SK-N-SH (cell line): ENCODE data around the gene MEAK7. TPM values are rescaled to one million over a fixed set of nuclear protein-coding genes. Genes with fewer than 3 reads are reported as not detected.
A peak's percentile ranks its signal among the peaks of the same experiment; 100 is the strongest.

Source experiments
- CTCF ChIA-PET: fragments of 300-600, 350-600 bp; formaldehyde crosslinking; extraction: SDS; loops from one replicate; lab custom pipeline; 2021; lab: Yijun Ruan, JAX
- POLR2A ChIA-PET: fragments of 350-600 bp; sonication (Branson Sonifier 250); formaldehyde crosslinking; extraction: SDS; loops from one replicate; lab custom pipeline; 2020; ENCODE audit warnings: antibody characterized with exemption, inconsistent platforms; lab: Yijun Ruan, JAX
- DNase-seq: peaks from one replicate; pipeline ENCODE4 v3.0.0; 2012
- H2AFZ ChIP-seq: fragments of 200-600 bp; sonication (generic); 2 replicates; pipeline ENCODE4 v1.8.1; 2016; ENCODE audit warnings: antibody characterized with exemption, mild to moderate bottlenecking, low read depth
- H3F3A ChIP-seq: fragments of 200-600 bp; sonication (generic); replicated peaks from 2 replicates; pipeline ENCODE3; 2016; ENCODE audit warnings: antibody characterized with exemption, mild to moderate bottlenecking; ENCODE audit not compliant: insufficient read depth
- H3K27ac ChIP-seq, 2 experiments: fragments of 200-500 bp in 1 of 2; fragments of 200-600 bp in 1 of 2; sonication (Bioruptor generic) in 1 of 2; sonication (generic), shearing (Covaris generic) in 1 of 2; 2 replicates each; pipeline versions ENCODE4 v1.5.1 to v1.6.1; 2014 to 2016; ENCODE audit warnings: low read depth in 2 of 2, inconsistent platforms in 1 of 2, low read length in 1 of 2, mild to moderate bottlenecking in 1 of 2, mixed read lengths in 1 of 2
- H3K27me3 ChIP-seq: fragments of 200-600 bp; sonication (generic), shearing (Covaris generic); 2 replicates; pipeline ENCODE4 v1.6.1; 2016; ENCODE audit warnings: mixed run types; ENCODE audit not compliant: insufficient read depth
- H3K36me3 ChIP-seq, 2 experiments: fragments of 200-500 bp in 1 of 2; fragments of 200-600 bp in 1 of 2; sonication (Bioruptor generic) in 1 of 2; sonication (generic) in 1 of 2; replicated peaks in 1 of 2; 2 replicates each; pipeline versions ENCODE3 to v1.5.1; 2014 to 2016; ENCODE audit warnings: low read length in 1 of 2, mild to moderate bottlenecking in 1 of 2; ENCODE audit not compliant: insufficient read depth in 2 of 2, control insufficient read depth in 1 of 2
- H3K4me1 ChIP-seq, 2 experiments: fragments of 200-500 bp in 1 of 2; fragments of 200-600 bp in 1 of 2; sonication (Bioruptor generic) in 1 of 2; sonication (generic), shearing (Covaris generic) in 1 of 2; 2 replicates each; pipeline versions ENCODE4 v1.5.1 to v1.6.1; 2014 to 2016; ENCODE audit warnings: low read depth in 1 of 2, low read length in 1 of 2, mixed run types in 1 of 2; ENCODE audit not compliant: insufficient read depth in 2 of 2, control insufficient read depth in 1 of 2
- H3K4me2 ChIP-seq: fragments of 200-600 bp; sonication (generic), shearing (Covaris generic); 2 replicates; pipeline ENCODE4 v1.6.1; 2017; ENCODE audit warnings: mixed run types
- H3K4me3 ChIP-seq, 2 experiments: fragments of 200-500 bp in 1 of 2; fragments of 200-600 bp in 1 of 2; sonication (Bioruptor generic) in 1 of 2; sonication (generic), shearing (Covaris generic) in 1 of 2; 2 replicates each; pipeline versions ENCODE4 v1.5.1 to v1.8.1; 2014 to 2016; ENCODE audit warnings: low read depth in 2 of 2, inconsistent platforms in 1 of 2, low read length in 1 of 2, mild to moderate bottlenecking in 1 of 2, mixed read lengths in 1 of 2, moderate library complexity in 1 of 2
- H3K79me2 ChIP-seq: fragments of 200-600 bp; sonication (generic); 2 replicates; pipeline ENCODE4 v1.8.1; 2017; ENCODE audit warnings: mild to moderate bottlenecking; ENCODE audit not compliant: insufficient read depth
- H3K9ac ChIP-seq: fragments of 200-600 bp; sonication (generic); 2 replicates; pipeline ENCODE4 v1.6.1; 2017; ENCODE audit warnings: mixed run types
- H3K9me2 ChIP-seq: fragments of 200-600 bp; sonication (generic); 2 replicates; pipeline ENCODE4 v1.6.1; 2017; ENCODE audit warnings: mixed run types
- H3K9me3 ChIP-seq: fragments of 200-600 bp; sonication (generic); 2 replicates; pipeline ENCODE4 v1.6.1; 2017; ENCODE audit warnings: mixed run types, mild to moderate bottlenecking, moderate library complexity
- H4K20me1 ChIP-seq: fragments of 200-600 bp; sonication (generic); 2 replicates; pipeline ENCODE4 v1.6.1; 2017; ENCODE audit warnings: mild to moderate bottlenecking, mixed run types; ENCODE audit not compliant: insufficient read depth
- ELF1 ChIP-seq: IDR thresholded peaks from 2 replicates; pipeline ENCODE4 v1.4.0; 2012
- EP300 ChIP-seq, 2 experiments: IDR thresholded peaks; 2 replicates each; pipeline versions ENCODE4 v1.4.0 to v1.6.1; 2012; ENCODE audit warnings: borderline replicate concordance in 1 of 2, low read depth in 1 of 2, low read length in 1 of 2
- FOXM1 ChIP-seq: IDR thresholded peaks from 2 replicates; pipeline ENCODE4 v1.4.0; 2012; ENCODE audit warnings: low read depth, mild to moderate bottlenecking
- MXI1 ChIP-seq: IDR thresholded peaks from 2 replicates; pipeline ENCODE4 v1.6.1; 2012; ENCODE audit warnings: mild to moderate bottlenecking, low read depth, low read length, improper control_type of control experiment
- NFIC ChIP-seq: IDR thresholded peaks from 2 replicates; pipeline ENCODE4 v1.4.0; 2012; ENCODE audit warnings: borderline replicate concordance
- POLR2AphosphoS5 ChIP-seq: IDR thresholded peaks from 2 replicates; pipeline ENCODE4 v1.6.1; 2012; ENCODE audit warnings: low read depth, low read length
- RAD21 ChIP-seq: IDR thresholded peaks from 2 replicates; pipeline ENCODE4 v1.6.1; 2012; ENCODE audit warnings: mild to moderate bottlenecking, low read length
- SIN3A ChIP-seq: IDR thresholded peaks from 2 replicates; pipeline ENCODE4 v1.6.1; 2012; ENCODE audit warnings: low read depth, mild to moderate bottlenecking, low read length, moderate library complexity, borderline replicate concordance
- SMC3 ChIP-seq: IDR thresholded peaks from 2 replicates; pipeline ENCODE4 v1.6.1; 2012; ENCODE audit warnings: low read depth, low read length, improper control_type of control experiment
- TAF1 ChIP-seq: IDR thresholded peaks from 2 replicates; pipeline ENCODE4 v1.6.1; 2012; ENCODE audit warnings: low read depth, mild to moderate bottlenecking, low read length, moderate library complexity, borderline replicate concordance
- TCF12 ChIP-seq: IDR thresholded peaks from 2 replicates; pipeline ENCODE4 v1.4.0; 2012
- TEAD4 ChIP-seq: IDR thresholded peaks from 2 replicates; pipeline ENCODE4 v1.4.0; 2012; ENCODE audit warnings: mild to moderate bottlenecking, borderline replicate concordance; ENCODE audit not compliant: insufficient read depth
- YY1 ChIP-seq: IDR thresholded peaks from 2 replicates; pipeline ENCODE4 v1.4.0; 2012; ENCODE audit warnings: low read depth, mild to moderate bottlenecking
- WGBS: methylation state at CpG from one replicate; pipeline ENCODE4 v1.1.6; 2017; ENCODE audit warnings: low lambda C conversion rate; 5-methylcytosine and 5-hydroxymethylcytosine counted together
- polyA plus RNA-seq, 3 experiments: library from polyadenylated mRNA; depleted of rRNA; stranded (reverse); fragments of >200 nt; gene quantifications; 2 replicates each; pipeline ENCODE4 v1.2.3, GENCODE V29; 2012
- TF ChIP-seq, protein P1 (sequence below): fragments of 150-350 bp; IDR thresholded peaks from 2 replicates; pipeline ENCODE4 v1.6.1; 2017; ENCODE audit warnings: antibody characterized with exemption, low read length, low read depth, borderline replicate concordance
- TF ChIP-seq, protein P2 (sequence below): fragments of 150-350 bp; IDR thresholded peaks from 2 replicates; pipeline ENCODE4 v1.6.1; 2016; ENCODE audit warnings: mild to moderate bottlenecking, low read depth, low read length
- TF ChIP-seq, protein P3 (sequence below): IDR thresholded peaks from 2 replicates; pipeline ENCODE4 v1.6.1; 2012; ENCODE audit warnings: mild to moderate bottlenecking, low read depth, low read length, moderate library complexity

Gene MEAK7
- polyA plus RNA-seq, 1 of the 3 experiments (the other 2 are of a cell fraction): 11.9 TPM

DNA sequence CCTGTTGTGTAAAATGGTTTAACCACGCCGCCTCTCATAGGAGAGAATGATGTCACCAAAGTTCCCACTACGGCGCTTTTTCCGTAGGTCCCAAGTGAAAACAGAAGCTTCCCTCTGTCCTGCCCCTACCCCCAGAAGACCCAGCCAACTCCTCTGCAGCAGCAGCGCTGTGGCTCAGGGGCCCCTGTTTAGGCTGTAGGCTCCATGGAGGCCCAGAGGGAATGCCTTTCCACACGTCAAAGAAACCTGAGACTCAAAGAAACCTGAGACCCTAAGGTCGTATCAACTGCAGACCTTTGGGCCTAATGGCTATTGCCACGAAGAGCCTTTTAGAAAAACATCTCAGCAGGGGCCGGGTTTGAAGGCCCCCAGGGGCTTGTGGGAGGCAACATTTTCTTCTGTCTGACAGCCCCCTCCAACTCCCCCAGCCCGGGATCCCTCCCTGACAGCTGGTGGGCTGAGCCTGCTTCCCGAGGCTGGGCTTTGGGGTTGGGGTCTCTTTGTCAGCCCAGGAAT is 43.1 kb upstream of the MEAK7 start:
- TF ChIP-seq, protein P1, sequence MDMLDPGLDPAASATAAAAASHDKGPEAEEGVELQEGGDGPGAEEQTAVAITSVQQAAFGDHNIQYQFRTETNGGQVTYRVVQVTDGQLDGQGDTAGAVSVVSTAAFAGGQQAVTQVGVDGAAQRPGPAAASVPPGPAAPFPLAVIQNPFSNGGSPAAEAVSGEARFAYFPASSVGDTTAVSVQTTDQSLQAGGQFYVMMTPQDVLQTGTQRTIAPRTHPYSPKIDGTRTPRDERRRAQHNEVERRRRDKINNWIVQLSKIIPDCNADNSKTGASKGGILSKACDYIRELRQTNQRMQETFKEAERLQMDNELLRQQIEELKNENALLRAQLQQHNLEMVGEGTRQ: no peak
- TF ChIP-seq TEAD4 (no peak), MXI1 (no peak), YY1 (no peak), RAD21 (no peak), TCF12 (no peak), ELF1 (no peak), FOXM1 (no peak), NFIC (no peak), SMC3 (no peak), POLR2AphosphoS5 (no peak)
- TF ChIP-seq, protein P2, sequence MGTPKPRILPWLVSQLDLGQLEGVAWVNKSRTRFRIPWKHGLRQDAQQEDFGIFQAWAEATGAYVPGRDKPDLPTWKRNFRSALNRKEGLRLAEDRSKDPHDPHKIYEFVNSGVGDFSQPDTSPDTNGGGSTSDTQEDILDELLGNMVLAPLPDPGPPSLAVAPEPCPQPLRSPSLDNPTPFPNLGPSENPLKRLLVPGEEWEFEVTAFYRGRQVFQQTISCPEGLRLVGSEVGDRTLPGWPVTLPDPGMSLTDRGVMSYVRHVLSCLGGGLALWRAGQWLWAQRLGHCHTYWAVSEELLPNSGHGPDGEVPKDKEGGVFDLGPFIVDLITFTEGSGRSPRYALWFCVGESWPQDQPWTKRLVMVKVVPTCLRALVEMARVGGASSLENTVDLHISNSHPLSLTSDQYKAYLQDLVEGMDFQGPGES: no peak
- Histone ChIP-seq H4K20me1 (no peaks in the 10 kb centered on the region), H2AFZ (no peak overlapping the region), H3K27me3 (no peaks in the 10 kb centered on the region), H3K27ac (no peak overlapping the region), H3K9me2 (no peaks in the 10 kb centered on the region), H3K36me3 (no peaks in the 10 kb centered on the region), H3K79me2 (no peaks in the 10 kb centered on the region), H3K4me1 (peaks cover 0 to 6% of the 10 kb centered on the region in 2 experiments; a peak in 1 of 4 replicates), H3K9ac (no peak overlapping the region), H3K9me3 (no peaks in the 10 kb centered on the region), H3K4me2 (no peak overlapping the region), H3K4me3 (no peak overlapping the region), H3F3A (no peaks in the 10 kb centered on the region)
- WGBS: 85% methylated on average over 9 of the region's 12 CpGs
- CTCF ChIA-PET: interaction anchor here (1.1 to 1.6 kb wide), 2 partner anchors 75 to 178 kb away, joined by 3 read pairs; no protein-coding TSS in a partner anchor
- POLR2A ChIA-PET: no interaction called here
- no peak for DNase-seq

DNA sequence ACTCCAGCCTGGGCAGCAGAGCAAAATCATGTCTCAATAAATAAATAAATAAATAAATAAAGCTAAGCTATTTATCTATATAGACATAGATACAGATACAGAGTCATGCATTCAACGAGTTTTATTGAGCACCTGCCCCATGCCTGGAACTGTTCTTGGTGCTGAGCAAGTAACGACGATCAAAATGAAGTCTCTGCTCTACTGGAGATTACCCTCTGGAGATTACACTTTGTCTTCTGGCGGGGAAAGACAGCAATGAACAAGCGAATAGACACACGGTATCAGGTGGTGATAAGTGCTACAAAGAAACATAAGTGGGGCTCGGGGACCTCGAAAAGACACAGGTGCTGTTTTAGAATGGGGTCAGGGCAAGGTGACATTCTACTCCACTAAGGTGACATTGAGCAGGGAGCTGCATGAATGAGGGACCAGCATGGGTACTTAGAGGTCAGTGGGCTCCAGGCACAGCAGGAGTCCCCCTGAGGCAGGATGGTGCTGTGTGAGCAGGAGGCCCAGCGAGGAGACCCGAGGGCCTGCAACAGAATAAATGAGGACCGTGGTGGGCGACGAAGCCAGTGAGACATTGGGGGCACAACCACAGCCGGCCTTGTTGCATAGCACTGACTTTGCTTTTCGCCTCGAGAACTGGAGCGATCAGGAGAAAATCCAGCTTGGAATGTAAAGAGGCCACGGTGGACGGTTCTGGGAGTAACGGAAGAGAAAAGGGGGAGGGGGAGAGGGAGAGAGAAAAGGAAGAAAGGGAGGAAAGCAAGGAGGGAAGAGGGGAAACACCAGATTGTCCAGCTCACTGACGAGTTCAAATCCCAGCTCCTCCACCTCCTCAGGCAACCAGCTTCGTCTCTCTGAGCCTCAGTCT is 42.4 kb upstream of the MEAK7 start:
- Histone ChIP-seq H3K4me1 (peaks cover 0 to 6% of the 10 kb centered on the region in 2 experiments; a peak in 1 of 4 replicates), H3K4me3 (no peak overlapping the region), H3K36me3 (no peaks in the 10 kb centered on the region), H3K9me2 (no peaks in the 10 kb centered on the region), H4K20me1 (no peaks in the 10 kb centered on the region), H3K79me2 (no peaks in the 10 kb centered on the region), H3K9me3 (no peaks in the 10 kb centered on the region), H3K4me2 (no peak overlapping the region), H2AFZ (no peak overlapping the region), H3K9ac (no peak overlapping the region), H3F3A (peaks cover 5% of the 10 kb centered on the region), H3K27me3 (no peaks in the 10 kb centered on the region), H3K27ac (no peak overlapping the region)
- TF ChIP-seq TAF1: no peak
- TF ChIP-seq SMC3: no peak
- TF ChIP-seq, protein P2: no peak
- TF ChIP-seq, protein P3, sequence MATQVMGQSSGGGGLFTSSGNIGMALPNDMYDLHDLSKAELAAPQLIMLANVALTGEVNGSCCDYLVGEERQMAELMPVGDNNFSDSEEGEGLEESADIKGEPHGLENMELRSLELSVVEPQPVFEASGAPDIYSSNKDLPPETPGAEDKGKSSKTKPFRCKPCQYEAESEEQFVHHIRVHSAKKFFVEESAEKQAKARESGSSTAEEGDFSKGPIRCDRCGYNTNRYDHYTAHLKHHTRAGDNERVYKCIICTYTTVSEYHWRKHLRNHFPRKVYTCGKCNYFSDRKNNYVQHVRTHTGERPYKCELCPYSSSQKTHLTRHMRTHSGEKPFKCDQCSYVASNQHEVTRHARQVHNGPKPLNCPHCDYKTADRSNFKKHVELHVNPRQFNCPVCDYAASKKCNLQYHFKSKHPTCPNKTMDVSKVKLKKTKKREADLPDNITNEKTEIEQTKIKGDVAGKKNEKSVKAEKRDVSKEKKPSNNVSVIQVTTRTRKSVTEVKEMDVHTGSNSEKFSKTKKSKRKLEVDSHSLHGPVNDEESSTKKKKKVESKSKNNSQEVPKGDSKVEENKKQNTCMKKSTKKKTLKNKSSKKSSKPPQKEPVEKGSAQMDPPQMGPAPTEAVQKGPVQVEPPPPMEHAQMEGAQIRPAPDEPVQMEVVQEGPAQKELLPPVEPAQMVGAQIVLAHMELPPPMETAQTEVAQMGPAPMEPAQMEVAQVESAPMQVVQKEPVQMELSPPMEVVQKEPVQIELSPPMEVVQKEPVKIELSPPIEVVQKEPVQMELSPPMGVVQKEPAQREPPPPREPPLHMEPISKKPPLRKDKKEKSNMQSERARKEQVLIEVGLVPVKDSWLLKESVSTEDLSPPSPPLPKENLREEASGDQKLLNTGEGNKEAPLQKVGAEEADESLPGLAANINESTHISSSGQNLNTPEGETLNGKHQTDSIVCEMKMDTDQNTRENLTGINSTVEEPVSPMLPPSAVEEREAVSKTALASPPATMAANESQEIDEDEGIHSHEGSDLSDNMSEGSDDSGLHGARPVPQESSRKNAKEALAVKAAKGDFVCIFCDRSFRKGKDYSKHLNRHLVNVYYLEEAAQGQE: peak; percentile 64; the same call in 1 of the 2 replicates
- no peak for TF ChIP-seq EP300 (IDR thresholded peaks at IDR 0.05; ENCODE audit: borderline replicate concordance in 1 of 2, low read depth in 1 of 2, low read length in 1 of 2)
- TF ChIP-seq SIN3A: no peak
- no peak for DNase-seq
- CTCF ChIA-PET: interaction anchor here (1.1 to 1.6 kb wide), 2 partner anchors 76 to 179 kb away, joined by 3 read pairs; no protein-coding TSS in a partner anchor
- POLR2A ChIA-PET: no interaction called here
- WGBS: 87% methylated on average over 22 of the region's 22 CpGs
